Sigmoid colon (tissue), 7 donors: ENCODE data around the gene OTUD3. TPM values are rescaled to one million over a fixed set of nuclear protein-coding genes. Genes with fewer than 3 reads are reported as not detected.

ENCODE experiments used
- DNase-seq: peaks from one replicate; pipeline ENCODE4 v3.0.0-alpha.2; 2019
- H3K27ac ChIP-seq, 4 donors: fragments of 200-600 bp; sonication (generic); one replicate each; pipeline ENCODE4 v1.5.1; 2016 to 2019; ENCODE audit warnings: mild to moderate bottlenecking in 1 of 4
- H3K27me3 ChIP-seq, 3 donors: fragments of 200-600 bp; sonication (generic); one replicate each; pipeline ENCODE4 v1.5.1; 2019; ENCODE audit warnings: mild to moderate bottlenecking in 1 of 3
- H3K36me3 ChIP-seq, 4 donors: fragments of 200-600 bp; sonication (generic); one replicate each; pipeline ENCODE4 v1.5.1; 2016 to 2019
- H3K4me1 ChIP-seq, 4 donors: fragments of 200-600 bp; sonication (generic); one replicate each; pipeline ENCODE4 v1.5.1; 2017 to 2019
- H3K4me3 ChIP-seq, 4 donors: fragments of 200-600 bp; sonication (generic); one replicate each; pipeline ENCODE4 v1.5.1; 2017 to 2019; ENCODE audit warnings: mild to moderate bottlenecking in 2 of 4, moderate library complexity in 1 of 4
- H3K9me3 ChIP-seq, 4 donors: fragments of 200-600 bp in 3 of 4; sonication (generic) in 3 of 4; one replicate each; pipeline versions ENCODE4 v1.5.1 to v1.6.1; 2013 to 2019
- CTCF ChIP-seq, 4 experiments: fragments of 450-650 bp in 3 of 4; fragments of 200-600 bp in 1 of 4; IDR thresholded peaks; one replicate each; pipeline ENCODE4 v1.5.1; 2016 to 2019; ENCODE audit warnings: antibody characterized with exemption in 4 of 4, mild to moderate bottlenecking in 3 of 4, moderate library complexity in 2 of 4
- EP300 ChIP-seq, 4 donors: sonication (generic); formaldehyde crosslinking; IDR thresholded peaks; one replicate each; pipeline ENCODE4 v1.6.1; 2017; ENCODE audit warnings: antibody characterized with exemption in 4 of 4
- POLR2A ChIP-seq, 2 donors: fragments of 450-650 bp; IDR thresholded peaks; one replicate each; pipeline ENCODE4 v1.6.1; 2016; ENCODE audit warnings: antibody characterized with exemption in 2 of 2, mild to moderate bottlenecking in 2 of 2, moderate library complexity in 2 of 2
- POLR2AphosphoS5 ChIP-seq, 4 donors: sonication (generic); formaldehyde crosslinking; IDR thresholded peaks; one replicate each; pipeline ENCODE4 v1.6.1; 2017; ENCODE audit warnings: antibody characterized with exemption in 4 of 4
- WGBS, 2 donors: extraction: QIAGEN DNeasy Blood & Tissue Kit; methylation state at CpG; one replicate each; pipeline ENCODE4 v1.1.7; 2013; 5-methylcytosine and 5-hydroxymethylcytosine counted together
- intact Hi-C: fragments of 100-400 bp; cut with DNase I; formaldehyde crosslinking; loops from one replicate; pipeline ENCODE4 v1.15.1; 2023
- polyA plus RNA-seq, 3 donors: library from polyadenylated mRNA; stranded (reverse); fragments of 200-250 nt; gene quantifications; one replicate each; pipeline ENCODE4 v1.2.3, GENCODE V29; 2013
- total RNA-seq, 4 donors: library from RNA; depleted of rRNA; stranded (reverse); fragments of >200 nt; gene quantifications; one replicate each; pipeline ENCODE4 v1.1.0, GENCODE V29; 2016
- donor health status: healthy with polysubstance abuse.
- donor health status: Bipolar disorder and iron deficiency.
- donor health status: healthy.

OTUD3 gene
- total and polyA plus RNA-seq, 7 donors, result 0.60 to 9.2 (median 5.4) TPM

- Histone ChIP-seq H3K27me3 (peaks cover 0 to 4% (median 0%) of the 10 kb centered on the region in 3 donors), H3K27ac (no peak overlapping the region), H3K9me3 (no peaks in the 10 kb centered on the region), H3K4me1 (no peaks in the 10 kb centered on the region), H3K4me3 (no peak overlapping the region), H3K36me3 (no peaks in the 10 kb centered on the region)
- WGBS, 2 donors, result 49 to 66% methylated on average over 11 of the region's 11 CpGs
- DNase-seq, result no peak
- intact Hi-C loops, result no loop called here
- no peak for TF ChIP-seq EP300 (IDR thresholded peaks at IDR 0.05)
- TF ChIP-seq POLR2AphosphoS5 (IDR thresholded peaks at IDR 0.05), result no peak
- TF ChIP-seq POLR2A (IDR thresholded peaks at IDR 0.05), result no peak
- TF ChIP-seq CTCF (IDR thresholded peaks at IDR 0.05), result no peak
Observed at GRCh38 chr1:19955534-19956170, 73.5 kb downstream of the OTUD3 start.

GRCh38 chr1:19957779-19958178 is 75.6 kb downstream of the OTUD3 start:
- Histone ChIP-seq H3K36me3 (no peaks in the 10 kb centered on the region), H3K9me3 (no peaks in the 10 kb centered on the region), H3K4me1 (no peaks in the 10 kb centered on the region), H3K27me3 (peaks cover 0 to 4% (median 0%) of the 10 kb centered on the region in 3 donors), H3K27ac (no peak overlapping the region), H3K4me3 (no peak overlapping the region)
- intact Hi-C loops, result no loop called here
- TF ChIP-seq CTCF (IDR thresholded peaks at IDR 0.05) (no peak), POLR2AphosphoS5 (IDR thresholded peaks at IDR 0.05) (no peak), POLR2A (IDR thresholded peaks at IDR 0.05) (no peak), EP300 (IDR thresholded peaks at IDR 0.05) (no peak)
- no peak for DNase-seq
- WGBS, 2 donors, result 72 to 77% methylated on average over 4 of the region's 4 CpGs

- no peak for DNase-seq
- intact Hi-C loops, result no loop called here
- no peak overlapping the region for H3K27ac ChIP-seq
- WGBS, 2 donors, result 44 to 60% methylated on average over 5 of the region's 5 CpGs
- no peaks in the 10 kb centered on the region for H3K4me1 ChIP-seq
- H3K36me3 ChIP-seq, result no peaks in the 10 kb centered on the region
- TF ChIP-seq CTCF (IDR thresholded peaks at IDR 0.05) (no peak), EP300 (IDR thresholded peaks at IDR 0.05) (no peak), POLR2A (IDR thresholded peaks at IDR 0.05) (no peak), POLR2AphosphoS5 (IDR thresholded peaks at IDR 0.05) (no peak)
- no peaks in the 10 kb centered on the region for H3K9me3 ChIP-seq
- H3K27me3 ChIP-seq, result peaks cover 0 to 4% (median 0%) of the 10 kb centered on the region in 3 donors
- H3K4me3 ChIP-seq, result no peak overlapping the region
Observed at GRCh38 chr1:19960591-19960990, 78.4 kb downstream of the OTUD3 start.

Other genes with a start within 250 kb of the OTUD3 start
- gene NBL1, start 238.1 kb upstream of the OTUD3 start, total RNA-seq, result 100 to 1,000 TPM in 2 of 4 donors, 10 to 100 TPM in 2; 64.1 to 128 (median 87.6) TPM
- gene NBL1, start 238.1 kb upstream of the OTUD3 start, polyA plus RNA-seq, result 100 to 1,000 TPM; 245 to 394 (median 260) TPM
- gene HTR6, start 217.5 kb upstream of the OTUD3 start, total RNA-seq, result not detected
- gene HTR6, start 217.5 kb upstream of the OTUD3 start, polyA plus RNA-seq, result under 1 TPM in 1 of 3 donors, not detected in 2; 0.15 TPM
- gene TMCO4, start 82.5 kb upstream of the OTUD3 start, total RNA-seq, result 10 to 100 TPM; 16.3 to 24.2 (median 22.0) TPM
- 10 to 100 TPM; 16.4 to 25.1 (median 17.4) TPM for gene TMCO4, start 82.5 kb upstream of the OTUD3 start, polyA plus RNA-seq
- not detected for gene RNF186, start 67.1 kb upstream of the OTUD3 start, total RNA-seq
- 10 to 100 TPM; 13.8 to 34.3 (median 19.7) TPM for gene RNF186, start 67.1 kb upstream of the OTUD3 start, polyA plus RNA-seq
- gene PLA2G2E, start 41.2 kb downstream of the OTUD3 start, total RNA-seq, result not detected
- not detected for gene PLA2G2E, start 41.2 kb downstream of the OTUD3 start, polyA plus RNA-seq
- gene PLA2G2A, start 97.2 kb downstream of the OTUD3 start, total RNA-seq, result 100 to 1,000 TPM in 3 of 4 donors, 10 to 100 TPM in 1; 72.3 to 447 (median 140) TPM
- 1,000 to 10,000 TPM in 1 of 3 donors, 100 to 1,000 TPM in 1, 10 to 100 TPM in 1; 80.7 to 1,282 (median 279) TPM for gene PLA2G2A, start 97.2 kb downstream of the OTUD3 start, polyA plus RNA-seq
- 10 to 100 TPM; 18.6 to 45.4 (median 30.5) TPM for gene PLA2G5, start 187.8 kb downstream of the OTUD3 start, total RNA-seq
- 1 to 10 TPM in 2 of 3 donors, under 1 TPM in 1; 0.69 to 5.4 (median 2.4) TPM for gene PLA2G5, start 187.8 kb downstream of the OTUD3 start, polyA plus RNA-seq
- under 1 TPM in 1 of 4 donors, not detected in 3; 0.16 TPM for gene PLA2G2D, start 237.1 kb downstream of the OTUD3 start, total RNA-seq
- gene PLA2G2D, start 237.1 kb downstream of the OTUD3 start, polyA plus RNA-seq, result 1 to 10 TPM in 1 of 3 donors, not detected in 2; 8.6 TPM